GM12878 (cell line): ENCODE measurements around the gene LMF2. TPM values are rescaled to one million over a fixed set of nuclear protein-coding genes. Genes with fewer than 3 reads are reported as not detected.

Source experiments
- ATAC-seq: fragments of 200-7000 bp; cut with Tn5 transposase; 3 replicates; pipeline ENCODE4 v1.9.1; 2020; ENCODE audit warnings: mild to moderate bottlenecking, moderate library complexity
- BruUV-seq: library from RNA; stranded (reverse); fragments of 400-500 nt; replicated peaks from 2 replicates; lab custom pipeline; 2021; lab: Mats Ljungman, UMichigan
- CTCF ChIA-PET: fragments of 300-600 bp; sonication (Branson Sonifier 250); formaldehyde crosslinking; extraction: SDS; loops from one replicate; lab custom pipeline; 2021; ENCODE audit warnings: inconsistent platforms; lab: Yijun Ruan, JAX
- POLR2A ChIA-PET: fragments of 350-600 bp; formaldehyde crosslinking; extraction: SDS; loops from one replicate; lab custom pipeline; 2021; ENCODE audit warnings: inconsistent platforms; lab: Charles Lee
- RAD21 ChIA-PET: fragments of 300-600 bp; sonication (Branson Sonifier 250); formaldehyde crosslinking; loops from one replicate; lab custom pipeline; 2023; ENCODE audit warnings: antibody characterized with exemption; ENCODE audit not compliant: unreplicated experiment; lab: Charles Lee
- SMC1A ChIA-PET: fragments of 300-600 bp; sonication (Branson Sonifier 250); formaldehyde crosslinking; loops from one replicate; lab custom pipeline; 2023; ENCODE audit not compliant: unreplicated experiment, uncharacterized antibody; lab: Charles Lee
- DNase-seq: peaks from one replicate; pipeline ENCODE4 v3.0.0-alpha.2; 2011; ENCODE audit warnings: low read depth, low spot score
- FAIRE-seq: peaks from 3 replicates; lab custom pipeline; 2011; peaks lifted over from hg19 to GRCh38; lab: Jason Lieb, UNC
- H2AFZ ChIP-seq: 2 replicates; pipeline ENCODE4 v1.6.0; 2011; ENCODE audit warnings: low read depth, low read length, control low read depth; ENCODE audit not compliant: control insufficient read depth
- H3K27ac ChIP-seq: 2 replicates; pipeline ENCODE4 v1.5.1; 2011; ENCODE audit warnings: control low read depth; ENCODE audit not compliant: control insufficient read depth, insufficient read depth
- H3K27me3 ChIP-seq, 2 experiments: replicated peaks in 1 of 2; 2 replicates each; pipeline versions ENCODE4 v1.6.0 to v1.6.1; 2011; ENCODE audit warnings: low read length in 1 of 2; ENCODE audit not compliant: control insufficient read depth in 2 of 2, insufficient read depth in 2 of 2
- H3K36me3 ChIP-seq, 2 experiments: 2 replicates each; pipeline ENCODE4 v1.5.1; 2011; ENCODE audit warnings: low read length in 1 of 2; ENCODE audit not compliant: control insufficient read depth in 2 of 2, insufficient read depth in 2 of 2
- H3K4me1 ChIP-seq: 2 replicates; pipeline ENCODE4 v1.6.1; 2011; ENCODE audit warnings: mild to moderate bottlenecking, low read length, moderate library complexity, mixed read lengths; ENCODE audit not compliant: control insufficient read depth, insufficient read depth
- H3K4me2 ChIP-seq: 2 replicates; pipeline ENCODE4 v1.6.0; 2011; ENCODE audit warnings: control low read depth; ENCODE audit not compliant: control insufficient read depth, insufficient read depth
- H3K4me3 ChIP-seq: fragments of 200-600 bp; sonication (generic); 2 replicates; pipeline ENCODE4 v1.5.1; 2016
- H3K79me2 ChIP-seq: 2 replicates; pipeline ENCODE4 v1.6.0; 2011; ENCODE audit warnings: low read length; ENCODE audit not compliant: control insufficient read depth, insufficient read depth
- H3K9ac ChIP-seq: 2 replicates; pipeline ENCODE4 v1.8.0; 2011; ENCODE audit warnings: low read length, control low read depth, mixed read lengths; ENCODE audit not compliant: control insufficient read depth, insufficient read depth
- H3K9me3 ChIP-seq: replicated peaks from 3 replicates; pipeline ENCODE4 v1.5.1; 2011; ENCODE audit warnings: mild to moderate bottlenecking, low read length; ENCODE audit not compliant: control insufficient read depth, insufficient read depth
- H4K20me1 ChIP-seq: 2 replicates; pipeline ENCODE4 v1.6.0; 2011; ENCODE audit not compliant: control insufficient read depth, insufficient read depth
- BACH1 ChIP-seq: fragments of 450-650 bp; IDR thresholded peaks from 2 replicates; pipeline ENCODE4 v1.6.1; 2017; ENCODE audit warnings: mild to moderate bottlenecking, borderline replicate concordance
- BRCA1 ChIP-seq: IDR thresholded peaks from 2 replicates; pipeline ENCODE4 v1.6.1; 2011; ENCODE audit warnings: low read depth, low read length, improper control_type of control experiment
- CBX5 ChIP-seq: sonication (generic); IDR thresholded peaks from 2 replicates; pipeline ENCODE4 v1.6.1; 2016; ENCODE audit warnings: low read depth, moderate library complexity, mild to moderate bottlenecking, inconsistent platforms
- CHD2 ChIP-seq: IDR thresholded peaks from 2 replicates; pipeline ENCODE4 v1.6.1; 2011; ENCODE audit warnings: low read depth, low read length, improper control_type of control experiment, borderline replicate concordance
- GABPA ChIP-seq: IDR thresholded peaks from 2 replicates; pipeline ENCODE4 v1.6.1; 2014; ENCODE audit warnings: antibody characterized with exemption, low read depth, mild to moderate bottlenecking, inconsistent platforms
- HDAC6 ChIP-seq: fragments of 200-600 bp; sonication (generic); IDR thresholded peaks from one replicate; pipeline ENCODE4 v1.8.0; 2017; ENCODE audit warnings: antibody characterized with exemption; ENCODE audit not compliant: unreplicated experiment
- NFYA ChIP-seq: IDR thresholded peaks from 2 replicates; pipeline ENCODE4 v1.6.1; 2011; ENCODE audit warnings: low read depth, mild to moderate bottlenecking, low read length, improper control_type of control experiment, borderline replicate concordance
- PKNOX1 ChIP-seq: fragments of 450-650 bp; IDR thresholded peaks from 2 replicates; pipeline ENCODE4 v1.6.1; 2016; ENCODE audit warnings: mild to moderate bottlenecking
- PRDM15 ChIP-seq: fragments of 450-650 bp; formaldehyde crosslinking; IDR thresholded peaks from 2 replicates; pipeline ENCODE4 v1.4.0; 2020; ENCODE audit warnings: mild to moderate bottlenecking, moderate library complexity
- RELB ChIP-seq: fragments of 450-650 bp; IDR thresholded peaks from 2 replicates; pipeline ENCODE4 v1.6.1; 2017; ENCODE audit warnings: low read depth, mild to moderate bottlenecking, moderate library complexity
- SPI1 ChIP-seq: IDR thresholded peaks from 2 replicates; pipeline ENCODE4 v1.6.1; 2011; ENCODE audit warnings: low read depth, mild to moderate bottlenecking, low read length, moderate library complexity, borderline replicate concordance; ENCODE audit not compliant: insufficient read depth
- WRNIP1 ChIP-seq: IDR thresholded peaks from 2 replicates; pipeline ENCODE4 v1.6.1; 2011; ENCODE audit warnings: low read depth, low read length, improper control_type of control experiment, borderline replicate concordance
- YBX1 ChIP-seq: fragments of 450-650 bp; IDR thresholded peaks from 2 replicates; pipeline ENCODE4 v1.6.1; 2016; ENCODE audit warnings: antibody characterized with exemption
- ZNF207 ChIP-seq: fragments of 450-650 bp; IDR thresholded peaks from 2 replicates; pipeline ENCODE4 v1.6.1; 2014; ENCODE audit warnings: antibody characterized with exemption, mild to moderate bottlenecking, borderline replicate concordance
- ZNF622 ChIP-seq: fragments of 450-650 bp; IDR thresholded peaks from 2 replicates; pipeline ENCODE4 v1.6.1; 2017; ENCODE audit warnings: mild to moderate bottlenecking, inconsistent platforms
- WGBS: methylation state at CpG from one replicate; pipeline ENCODE4 v1.1.6; 2016; ENCODE audit warnings: low lambda C conversion rate; ENCODE audit not compliant: insufficient replicate concordance, insufficient coverage; ENCODE audit errors: missing lambda C conversion rate; 5-methylcytosine and 5-hydroxymethylcytosine counted together
- in situ Hi-C: fragments of 300-500 bp; cut with MboI; formaldehyde crosslinking; loops from 9 replicates; pipeline ENCODE4 v1.14.3; 2018; ENCODE audit warnings: mixed read lengths
- intact Hi-C: fragments of 100-400 bp; cut with micrococcal nuclease; formaldehyde crosslinking; loops from one replicate; pipeline ENCODE4 v1.14.2; 2022; ENCODE audit not compliant: unreplicated experiment
- polyA plus RNA-seq, 11 experiments: library from polyadenylated mRNA; depleted of rRNA in 4 of 11; unstranded in 6 of 11; stranded (reverse) in 5 of 11; fragments of >200 nt; fragmentation: Nextera tagmentation in 4 of 11; fragmentation: Illumina TruSeq in 1 of 11; extraction: Ambion mirVana in 4 of 11; extraction: Trizol in 1 of 11; gene quantifications; 1 replicate in 1 of 11; 2 replicates in 10 of 11; pipeline versions ENCODE4 v1.2.1 to v1.2.3, GENCODE V29; 2011 to 2016; ENCODE audit warnings: inconsistent platforms in 2 of 11, missing spikeins in 2 of 11, low read depth in 1 of 11
- total RNA-seq, 4 experiments: library from RNA; depleted of rRNA in 3 of 4; stranded (reverse); fragments of >200 nt in 3 of 4; fragmentation: Illumina TruSeq in 1 of 4; extraction: Trizol in 1 of 4; gene quantifications; 2 replicates each; pipeline versions ENCODE4 v1.2.1 to v1.2.3, GENCODE V29; 2013 to 2021

Gene LMF2
- total and polyA plus RNA-seq, 10 of the 15 experiments (the other 5 are each of a cell fraction or from before 2014, with no cell fraction given): 0.08 to 57.5 (median 21.2) TPM

GRCh38 chr22:50530877-50531545 is 23.5 kb upstream of the LMF2 start:
- Histone ChIP-seq H4K20me1 (no peaks in the 10 kb centered on the region), H3K4me2 (peak overlapping the region; percentile 71), H3K9me3 (no peaks in the 10 kb centered on the region), H3K79me2 (peaks cover 61% of the 10 kb centered on the region), H3K9ac (peak overlapping the region; percentile 100), H3K27me3 (no peaks in the 10 kb centered on the region), H2AFZ (no peak overlapping the region), H3K4me3 (peak overlapping the region; percentile 78), H3K4me1 (peaks cover 41% of the 10 kb centered on the region), H3K27ac (peak overlapping the region; percentile 100), H3K36me3 (no peaks in the 10 kb centered on the region; a peak in 3 of 4 replicates)
- SMC1A ChIA-PET: interaction anchor here (0.6 to 2.4 kb wide), 3 partner anchors 11 to 29 kb away, joined by 3 to 18 read pairs (median 5); partner anchors contain the start of gene NCAPH2
- intact Hi-C loops: no loop called here
- peak; percentile 53 for ATAC-seq
- in situ Hi-C loops: loop anchor here (10.0 kb wide), 1 partner anchor 566 kb away; the partner anchor contains the start of gene PIM3
- POLR2A ChIA-PET: interaction anchor here (1.6 to 4.2 kb wide), 3 partner anchors 10 to 225 kb away, joined by 3 to 61 read pairs (median 8); partner anchors contain the start of genes LMF2 and NCAPH2
- CTCF ChIA-PET: interaction anchor here (0.7 kb wide), 1 partner anchor 10 kb away, joined by 4 read pairs; no protein-coding TSS in a partner anchor
- no peak for FAIRE-seq
- DNase-seq: no peak
- RAD21 ChIA-PET: interaction anchor here (0.5 kb wide), 1 partner anchor 32 kb away, joined by 3 read pairs; the partner anchor contains the start of gene SYCE3
- WGBS: under 1% methylated on average over 49 of the region's 53 CpGs
- BruUV-seq: TSS peak; percentile 63
- TF ChIP-seq WRNIP1: no peak
- no peak for TF ChIP-seq PRDM15
- TF ChIP-seq ZNF207: no peak
- TF ChIP-seq RELB: peak; percentile 56; the same call in 1 of the 2 replicates
- no peak for TF ChIP-seq HDAC6
- no peak for TF ChIP-seq BRCA1
- TF ChIP-seq GABPA: no peak
- TF ChIP-seq PKNOX1: no peak; the same call in 1 of the 2 replicates
- TF ChIP-seq YBX1: no peak
- peak; percentile 75; the same call in 1 of the 2 replicates for TF ChIP-seq CHD2
- no peak for TF ChIP-seq SPI1
- peak; percentile 97 for TF ChIP-seq BACH1
- no peak for TF ChIP-seq CBX5
- TF ChIP-seq NFYA: no peak
- no peak for TF ChIP-seq ZNF622
